Ishikawa (cell line): ENCODE results near the gene CPB1.

Experiments used
- CEBPB ChIP-seq: IDR thresholded peaks from 2 replicates; pipeline ENCODE4 v1.6.1; 2012
- CREB1 ChIP-seq: IDR thresholded peaks from 2 replicates; pipeline ENCODE4 v1.6.1; 2012; ENCODE audit warnings: low read depth
- EGR1 ChIP-seq: IDR thresholded peaks from 2 replicates; pipeline ENCODE4 v1.6.1; 2012
- EP300 ChIP-seq: IDR thresholded peaks from 2 replicates; pipeline ENCODE4 v1.6.1; 2012; ENCODE audit warnings: borderline replicate concordance
- FOXM1 ChIP-seq: IDR thresholded peaks from 2 replicates; pipeline ENCODE4 v1.6.1; 2012; ENCODE audit warnings: low read depth, borderline replicate concordance
- NFIC ChIP-seq: IDR thresholded peaks from 2 replicates; pipeline ENCODE4 v1.6.1; 2012
- RAD21 ChIP-seq: IDR thresholded peaks from 2 replicates; pipeline ENCODE4 v1.6.1; 2012; ENCODE audit warnings: low read depth
- TAF1 ChIP-seq: IDR thresholded peaks from 2 replicates; pipeline ENCODE4 v1.6.1; 2012; ENCODE audit warnings: low read depth, mild to moderate bottlenecking
- TCF12 ChIP-seq: IDR thresholded peaks from 2 replicates; pipeline ENCODE4 v1.6.1; 2012; ENCODE audit warnings: low read depth
- TEAD4 ChIP-seq: IDR thresholded peaks from 2 replicates; pipeline ENCODE4 v1.6.1; 2012
- YY1 ChIP-seq: IDR thresholded peaks from 2 replicates; pipeline ENCODE4 v1.6.1; 2012; ENCODE audit warnings: low read depth
- ZBTB7A ChIP-seq: IDR thresholded peaks from 2 replicates; pipeline ENCODE4 v1.6.1; 2012; ENCODE audit warnings: low read depth
- TF ChIP-seq, protein P1 (sequence below): IDR thresholded peaks from 2 replicates; pipeline ENCODE4 v1.6.1; 2012
- TF ChIP-seq, protein P2 (sequence below): IDR thresholded peaks from 2 replicates; pipeline ENCODE4 v1.6.1; 2012
- TF ChIP-seq, protein P3 (sequence below): IDR thresholded peaks from 2 replicates; pipeline ENCODE4 v1.6.1; 2012; ENCODE audit warnings: low read depth, mild to moderate bottlenecking

CPB1 gene

DNA sequence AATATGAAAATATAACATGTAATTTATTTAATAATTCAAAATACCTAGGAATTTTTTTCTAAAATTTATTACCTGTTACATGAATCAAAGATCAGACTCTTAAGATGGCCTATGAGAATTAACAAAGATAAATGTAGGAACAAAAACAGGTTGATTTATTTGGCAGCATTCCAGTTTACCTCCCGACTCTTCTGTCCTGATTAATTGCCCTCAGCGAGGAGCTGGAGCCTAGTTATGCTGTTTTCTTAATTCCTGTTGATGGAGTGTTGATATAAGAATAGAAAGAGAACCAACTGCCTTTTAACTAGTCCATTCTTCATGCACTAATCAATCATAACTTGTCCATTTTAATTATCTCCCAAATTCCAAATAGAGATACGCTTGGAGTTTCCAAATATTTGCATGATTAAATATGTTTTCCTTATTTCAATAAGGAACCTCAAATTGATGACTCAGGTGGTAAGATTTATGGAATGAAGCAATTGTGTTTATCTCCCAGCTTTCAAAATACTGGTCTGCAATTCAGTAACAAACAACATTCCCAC is 10.6 kb upstream of the CPB1 start:
- no peak for TF ChIP-seq CREB1
- TF ChIP-seq TCF12, result no peak
- no peak for TF ChIP-seq ZBTB7A
- no peak for TF ChIP-seq NFIC
- no peak for TF ChIP-seq TAF1
- no peak for TF ChIP-seq EGR1
- TF ChIP-seq YY1, result no peak
- TF ChIP-seq, protein P1, sequence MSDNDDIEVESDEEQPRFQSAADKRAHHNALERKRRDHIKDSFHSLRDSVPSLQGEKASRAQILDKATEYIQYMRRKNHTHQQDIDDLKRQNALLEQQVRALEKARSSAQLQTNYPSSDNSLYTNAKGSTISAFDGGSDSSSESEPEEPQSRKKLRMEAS, result no peak
- TF ChIP-seq TEAD4, result no peak
- TF ChIP-seq, protein P2, sequence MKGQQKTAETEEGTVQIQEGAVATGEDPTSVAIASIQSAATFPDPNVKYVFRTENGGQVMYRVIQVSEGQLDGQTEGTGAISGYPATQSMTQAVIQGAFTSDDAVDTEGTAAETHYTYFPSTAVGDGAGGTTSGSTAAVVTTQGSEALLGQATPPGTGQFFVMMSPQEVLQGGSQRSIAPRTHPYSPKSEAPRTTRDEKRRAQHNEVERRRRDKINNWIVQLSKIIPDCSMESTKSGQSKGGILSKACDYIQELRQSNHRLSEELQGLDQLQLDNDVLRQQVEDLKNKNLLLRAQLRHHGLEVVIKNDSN, result no peak
- no peak for TF ChIP-seq CEBPB
- no peak for TF ChIP-seq EP300
- TF ChIP-seq, protein P3, sequence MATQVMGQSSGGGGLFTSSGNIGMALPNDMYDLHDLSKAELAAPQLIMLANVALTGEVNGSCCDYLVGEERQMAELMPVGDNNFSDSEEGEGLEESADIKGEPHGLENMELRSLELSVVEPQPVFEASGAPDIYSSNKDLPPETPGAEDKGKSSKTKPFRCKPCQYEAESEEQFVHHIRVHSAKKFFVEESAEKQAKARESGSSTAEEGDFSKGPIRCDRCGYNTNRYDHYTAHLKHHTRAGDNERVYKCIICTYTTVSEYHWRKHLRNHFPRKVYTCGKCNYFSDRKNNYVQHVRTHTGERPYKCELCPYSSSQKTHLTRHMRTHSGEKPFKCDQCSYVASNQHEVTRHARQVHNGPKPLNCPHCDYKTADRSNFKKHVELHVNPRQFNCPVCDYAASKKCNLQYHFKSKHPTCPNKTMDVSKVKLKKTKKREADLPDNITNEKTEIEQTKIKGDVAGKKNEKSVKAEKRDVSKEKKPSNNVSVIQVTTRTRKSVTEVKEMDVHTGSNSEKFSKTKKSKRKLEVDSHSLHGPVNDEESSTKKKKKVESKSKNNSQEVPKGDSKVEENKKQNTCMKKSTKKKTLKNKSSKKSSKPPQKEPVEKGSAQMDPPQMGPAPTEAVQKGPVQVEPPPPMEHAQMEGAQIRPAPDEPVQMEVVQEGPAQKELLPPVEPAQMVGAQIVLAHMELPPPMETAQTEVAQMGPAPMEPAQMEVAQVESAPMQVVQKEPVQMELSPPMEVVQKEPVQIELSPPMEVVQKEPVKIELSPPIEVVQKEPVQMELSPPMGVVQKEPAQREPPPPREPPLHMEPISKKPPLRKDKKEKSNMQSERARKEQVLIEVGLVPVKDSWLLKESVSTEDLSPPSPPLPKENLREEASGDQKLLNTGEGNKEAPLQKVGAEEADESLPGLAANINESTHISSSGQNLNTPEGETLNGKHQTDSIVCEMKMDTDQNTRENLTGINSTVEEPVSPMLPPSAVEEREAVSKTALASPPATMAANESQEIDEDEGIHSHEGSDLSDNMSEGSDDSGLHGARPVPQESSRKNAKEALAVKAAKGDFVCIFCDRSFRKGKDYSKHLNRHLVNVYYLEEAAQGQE, result no peak
- TF ChIP-seq RAD21, result no peak
- TF ChIP-seq FOXM1, result no peak

DNA sequence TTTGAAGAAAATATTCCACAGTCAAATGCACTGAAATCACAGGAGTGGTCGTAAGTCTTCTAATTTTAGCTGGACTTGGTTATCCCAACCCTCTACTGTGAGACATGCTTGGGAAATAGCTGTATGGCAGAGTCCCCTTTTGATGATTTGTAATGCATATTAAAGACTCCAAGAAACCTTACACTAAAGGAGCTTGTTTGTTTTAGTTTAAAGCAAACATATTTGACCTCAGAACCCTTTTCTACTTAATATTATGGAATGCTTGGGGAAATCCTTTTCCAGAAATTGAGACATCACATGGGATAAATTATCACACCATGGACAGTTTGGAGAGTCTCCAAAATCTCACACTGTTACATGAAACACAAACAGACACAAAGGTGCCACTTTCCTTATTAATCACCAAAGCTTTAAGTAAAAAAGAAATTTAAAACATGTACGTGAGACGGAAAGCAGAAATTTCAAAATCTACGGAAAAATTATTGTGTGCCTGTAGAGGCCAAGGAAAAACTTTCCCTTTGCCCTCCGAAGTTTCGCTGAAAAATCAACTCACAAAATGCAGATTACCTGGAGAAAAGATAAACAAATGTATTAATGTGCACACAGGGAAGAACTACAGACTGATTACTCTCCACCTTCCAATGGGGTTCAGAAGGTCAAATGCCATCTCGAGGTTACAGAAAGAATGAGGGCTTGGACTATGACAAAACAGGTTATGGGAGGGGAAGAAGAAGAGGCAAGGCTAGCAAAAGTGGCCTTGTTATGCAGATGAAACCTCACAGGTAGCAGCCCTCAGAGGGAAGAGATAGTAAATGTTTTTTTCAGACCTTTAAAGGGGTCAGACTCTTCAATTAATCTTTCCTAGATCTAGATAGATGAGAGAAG is 7.0 kb upstream of the CPB1 start:
- TF ChIP-seq EP300 (no peak), EGR1 (no peak), ZBTB7A (no peak), TEAD4 (no peak), FOXM1 (no peak), CREB1 (no peak)
- TF ChIP-seq, protein P1, result no peak

DNA sequence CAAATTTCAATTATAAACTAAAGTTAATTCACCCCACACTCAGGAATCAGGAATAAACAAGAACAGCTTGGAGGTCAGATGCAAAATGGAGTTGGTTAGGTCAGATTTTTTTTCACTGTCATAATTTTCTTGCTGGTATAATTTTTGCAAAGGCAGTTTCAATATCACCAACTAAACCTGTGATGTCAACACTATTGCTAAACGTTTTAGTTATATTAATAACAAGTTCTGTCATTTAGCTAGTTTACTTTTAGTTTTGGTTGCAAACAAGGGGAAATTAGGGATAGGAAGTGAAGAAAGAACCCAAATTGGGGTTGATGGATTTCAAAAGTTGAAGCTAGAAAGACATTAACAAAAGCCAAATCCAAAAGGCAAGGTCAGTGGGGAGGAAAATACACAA is 4.6 kb upstream of the CPB1 start:
- TF ChIP-seq FOXM1, result no peak
- no peak for TF ChIP-seq YY1
- TF ChIP-seq, protein P2, result no peak

DNA sequence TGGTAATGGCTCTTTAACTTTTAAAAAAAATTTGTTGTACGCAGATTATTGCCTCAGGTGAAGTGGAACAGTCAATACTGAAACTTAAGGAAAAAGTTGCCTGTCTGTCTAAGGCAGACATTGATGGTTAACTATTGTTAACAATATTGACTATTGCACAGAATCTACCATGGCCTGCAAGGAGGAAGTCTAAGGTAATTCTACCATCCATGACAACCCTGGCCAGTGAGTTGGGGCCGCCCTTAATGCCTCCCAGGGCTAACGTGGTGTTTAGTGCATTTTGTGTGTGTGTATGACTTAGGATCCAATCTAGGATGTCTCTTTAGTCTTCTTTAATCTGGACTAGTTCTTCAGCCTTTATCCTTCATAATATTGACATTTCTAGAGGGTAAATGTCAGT is 2.1 kb upstream of the CPB1 start:
- TF ChIP-seq TEAD4 (no peak), YY1 (no peak)

DNA sequence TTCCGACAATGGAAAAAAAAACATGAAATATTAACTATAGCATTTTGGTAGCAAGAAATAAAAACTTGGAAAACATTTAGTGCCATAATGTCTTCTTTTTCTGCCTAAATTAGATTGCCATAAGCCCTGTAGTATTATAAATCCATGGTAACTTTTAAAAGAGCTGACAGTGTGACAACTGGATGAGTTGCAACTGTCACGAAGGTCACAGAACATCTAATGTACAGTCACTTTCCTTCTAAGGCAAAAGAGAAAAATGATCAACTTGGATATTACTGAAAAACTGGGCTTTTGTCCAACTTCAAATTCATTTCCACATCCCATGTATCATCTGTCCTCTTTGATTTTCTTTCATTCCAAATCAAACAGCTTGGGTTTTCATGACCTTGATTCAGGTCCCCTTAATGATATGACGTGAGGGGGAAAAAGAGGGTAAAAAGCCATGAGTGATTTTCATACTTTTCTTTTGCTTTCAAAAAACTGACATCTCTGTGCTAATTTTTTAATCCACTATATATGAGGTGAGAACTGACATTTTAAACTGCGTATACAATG is 602 bp downstream of the CPB1 start:
- TF ChIP-seq, protein P2, result no peak
- TF ChIP-seq RAD21 (no peak), TCF12 (no peak), ZBTB7A (no peak), TEAD4 (no peak), NFIC (no peak), FOXM1 (no peak), EGR1 (no peak), TAF1 (no peak), YY1 (no peak), CREB1 (no peak), EP300 (no peak), CEBPB (no peak)
- TF ChIP-seq, protein P3, result no peak
- TF ChIP-seq, protein P1, result no peak
